Hepatic stellate cell (primary cell): ENCODE data around the gene PGC.

Experiments used
- DNase-seq: peaks from one replicate; pipeline ENCODE4 v3.0.0; 2011; ENCODE audit warnings: low spot score

PGC gene

GRCh38 chr6:41697861-41698781 is 49.1 kb downstream of the PGC start:
- peak; percentile 96 for DNase-seq

- DNase-seq, result no peak
Observed at GRCh38 chr6:41696788-41697187, 50.4 kb downstream of the PGC start.

GRCh38 chr6:41695825-41696224 is 51.4 kb downstream of the PGC start:
- no peak for DNase-seq

- DNase-seq, result peak; percentile 67
Observed at GRCh38 chr6:41694815-41695526, 52.2 kb downstream of the PGC start.

GRCh38 chr6:41693281-41694240 is 53.6 kb downstream of the PGC start:
- no peak for DNase-seq

GRCh38 chr6:41692730-41693129 is 54.5 kb downstream of the PGC start:
- no peak for DNase-seq

- no peak for DNase-seq
Observed at GRCh38 chr6:41692080-41692675, 55.0 kb downstream of the PGC start.

GRCh38 chr6:41691426-41692079 is 55.6 kb downstream of the PGC start:
- no peak for DNase-seq

GRCh38 chr6:41690541-41691330 is 56.5 kb downstream of the PGC start:
- no peak for DNase-seq

GRCh38 chr6:41689171-41690008 is 57.8 kb downstream of the PGC start:
- peak; percentile 65 for DNase-seq

GRCh38 chr6:41688256-41688965 is 58.8 kb downstream of the PGC start:
- no peak for DNase-seq

GRCh38 chr6:41687501-41688175 is 59.6 kb downstream of the PGC start:
- DNase-seq, result no peak
